HG02884 (cell line): ENCODE results near the gene GPR17.

ENCODE experiments used
- ATAC-seq: cut with Tn5 transposase; IDR thresholded peaks from one replicate; pipeline ENCODE4 v1.9.1; 2021; ENCODE audit warnings: mild to moderate bottlenecking, moderate library complexity; ENCODE audit not compliant: unreplicated experiment

GPR17 gene

GRCh38 chr2:127628767-127629614, 17.0 kb upstream of the GPR17 start:
- ATAC-seq: no peak

DNA sequence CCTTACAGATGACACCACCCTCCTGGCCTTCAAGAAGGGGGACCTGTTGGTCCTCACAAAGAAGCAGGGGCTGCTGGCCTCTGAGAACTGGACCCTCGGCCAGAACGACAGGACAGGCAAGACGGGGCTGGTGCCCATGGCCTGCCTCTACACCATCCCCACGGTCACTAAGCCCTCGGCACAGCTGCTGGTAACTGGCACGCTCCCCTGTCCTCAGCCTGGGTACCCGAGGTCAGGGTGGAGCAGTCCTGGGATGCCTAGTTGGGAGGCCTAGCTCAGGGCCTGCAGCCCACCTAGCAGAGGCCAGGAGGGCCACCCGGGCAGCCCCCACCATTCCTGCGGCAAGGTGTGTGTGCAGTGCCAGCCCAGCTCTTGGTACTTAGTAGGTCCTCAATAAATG, 16.3 kb upstream of the GPR17 start:
- no peak for ATAC-seq

DNA sequence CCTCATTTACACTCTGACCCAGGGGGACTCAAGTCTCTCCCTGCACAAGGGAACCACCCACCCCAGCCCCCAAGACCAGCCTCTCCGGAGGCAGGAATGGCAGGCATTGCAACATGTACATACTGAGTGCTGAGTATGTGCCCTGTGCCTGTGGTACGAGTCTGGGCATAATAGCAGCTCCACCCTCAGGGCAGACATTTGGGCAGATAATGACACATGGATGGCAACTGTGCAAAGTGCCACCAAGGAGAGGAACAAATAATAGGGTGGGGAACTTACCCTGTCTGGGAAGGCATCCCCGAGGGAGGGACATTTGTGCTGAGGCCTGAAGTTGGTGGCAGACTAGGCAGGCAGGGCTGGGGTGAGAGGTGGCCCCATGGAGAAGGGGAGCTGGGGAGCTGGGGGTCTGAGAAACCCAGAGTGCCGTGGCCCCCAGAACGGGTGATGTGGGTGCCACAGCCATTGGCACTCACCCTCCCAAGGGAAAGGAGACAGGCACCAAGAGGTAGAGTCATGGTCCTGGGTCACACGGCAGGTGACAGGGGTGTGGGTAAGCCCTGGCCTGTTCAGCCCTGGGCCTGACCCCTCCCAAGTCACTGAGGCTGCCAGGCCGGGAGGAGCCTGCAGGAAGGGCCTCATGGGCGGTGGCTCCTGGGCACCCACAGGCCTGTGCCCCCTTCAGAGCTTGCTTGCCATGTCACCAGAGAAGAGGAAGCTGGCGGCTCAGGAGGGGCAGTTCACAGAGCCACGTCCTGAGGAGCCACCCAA, 15.7 kb upstream of the GPR17 start:
- ATAC-seq: no peak

DNA sequence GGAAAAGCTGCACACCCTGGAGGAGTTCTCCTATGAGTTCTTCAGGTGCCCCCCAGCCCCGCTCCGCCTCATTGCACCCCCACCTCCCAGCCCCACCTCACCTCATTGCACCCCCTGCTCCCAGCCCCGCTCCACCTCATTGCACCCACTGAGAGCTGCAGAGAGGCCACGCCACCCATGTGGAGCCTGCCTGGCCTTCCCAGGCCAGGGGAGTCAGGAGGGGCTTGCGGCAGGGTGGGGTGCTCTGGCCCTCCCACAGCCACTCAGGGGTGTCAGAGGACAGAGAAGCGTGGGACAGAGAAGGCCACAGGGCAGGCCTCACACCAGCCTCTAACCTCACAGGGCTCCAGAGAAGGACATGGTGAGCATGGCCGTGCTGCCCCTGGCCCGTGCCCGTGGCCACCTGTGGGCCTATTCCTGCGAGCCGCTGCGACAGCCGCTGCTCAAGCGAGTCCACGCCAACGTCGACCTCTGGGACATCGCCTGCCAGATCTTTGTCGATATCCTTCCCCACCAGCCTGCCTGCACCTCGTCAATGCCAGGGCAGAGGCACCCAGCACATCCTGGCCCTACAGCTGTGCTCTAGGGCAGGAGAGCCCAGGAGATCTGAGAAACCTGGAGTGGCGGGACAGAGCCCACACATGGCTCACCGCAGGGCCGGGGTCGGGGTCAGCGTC, 15.0 kb upstream of the GPR17 start:
- ATAC-seq: no peak

DNA sequence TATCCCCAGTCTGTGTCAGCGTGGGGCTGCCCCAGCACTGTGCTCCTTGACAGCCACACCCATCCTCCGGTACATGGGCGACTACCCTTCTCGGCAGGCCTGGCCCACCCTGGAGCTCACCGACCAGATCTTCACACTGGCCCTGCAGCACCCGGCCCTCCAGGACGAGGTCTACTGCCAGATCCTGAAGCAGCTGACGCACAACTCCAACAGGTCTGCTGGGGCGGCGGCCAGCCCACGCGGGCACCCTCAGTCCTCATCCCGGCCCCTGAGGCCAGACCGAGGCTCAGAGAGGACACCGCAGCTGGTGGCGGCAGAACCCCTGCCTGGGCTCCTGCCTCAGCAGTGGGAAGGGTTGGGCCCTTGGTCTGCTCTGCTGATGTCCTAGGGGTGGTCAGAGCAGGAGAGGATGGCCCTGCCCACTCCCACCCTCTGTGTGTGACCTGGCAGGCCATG, 14.4 kb upstream of the GPR17 start:
- ATAC-seq: no peak

DNA sequence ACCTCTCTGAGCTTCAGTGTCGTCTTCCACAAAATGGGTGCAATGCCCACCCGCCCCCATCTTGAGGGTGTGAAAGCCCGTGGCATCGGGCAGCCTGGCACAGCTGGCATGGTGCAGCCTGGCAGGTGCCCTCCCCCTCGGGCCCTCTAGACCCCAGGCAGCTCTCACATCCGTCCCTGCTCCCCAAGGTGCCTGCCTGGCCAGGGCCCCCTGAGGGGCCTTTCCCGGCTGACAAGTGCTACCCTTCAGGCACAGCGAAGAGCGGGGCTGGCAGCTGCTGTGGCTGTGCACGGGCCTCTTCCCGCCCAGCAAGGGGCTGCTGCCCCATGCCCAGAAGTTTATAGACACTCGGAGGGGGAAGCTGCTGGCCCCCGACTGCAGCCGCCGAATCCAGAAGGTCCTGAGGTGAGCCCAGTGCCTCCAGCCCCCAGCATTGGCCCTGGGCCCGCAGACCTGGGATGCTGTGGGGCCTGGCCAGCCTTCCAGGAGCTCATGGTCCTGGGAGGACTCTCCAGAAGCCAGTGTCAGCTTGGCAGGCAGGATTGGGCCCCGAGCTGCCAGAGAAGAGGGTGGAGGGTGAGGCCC, 13.9 kb upstream of the GPR17 start:
- ATAC-seq: no peak

DNA sequence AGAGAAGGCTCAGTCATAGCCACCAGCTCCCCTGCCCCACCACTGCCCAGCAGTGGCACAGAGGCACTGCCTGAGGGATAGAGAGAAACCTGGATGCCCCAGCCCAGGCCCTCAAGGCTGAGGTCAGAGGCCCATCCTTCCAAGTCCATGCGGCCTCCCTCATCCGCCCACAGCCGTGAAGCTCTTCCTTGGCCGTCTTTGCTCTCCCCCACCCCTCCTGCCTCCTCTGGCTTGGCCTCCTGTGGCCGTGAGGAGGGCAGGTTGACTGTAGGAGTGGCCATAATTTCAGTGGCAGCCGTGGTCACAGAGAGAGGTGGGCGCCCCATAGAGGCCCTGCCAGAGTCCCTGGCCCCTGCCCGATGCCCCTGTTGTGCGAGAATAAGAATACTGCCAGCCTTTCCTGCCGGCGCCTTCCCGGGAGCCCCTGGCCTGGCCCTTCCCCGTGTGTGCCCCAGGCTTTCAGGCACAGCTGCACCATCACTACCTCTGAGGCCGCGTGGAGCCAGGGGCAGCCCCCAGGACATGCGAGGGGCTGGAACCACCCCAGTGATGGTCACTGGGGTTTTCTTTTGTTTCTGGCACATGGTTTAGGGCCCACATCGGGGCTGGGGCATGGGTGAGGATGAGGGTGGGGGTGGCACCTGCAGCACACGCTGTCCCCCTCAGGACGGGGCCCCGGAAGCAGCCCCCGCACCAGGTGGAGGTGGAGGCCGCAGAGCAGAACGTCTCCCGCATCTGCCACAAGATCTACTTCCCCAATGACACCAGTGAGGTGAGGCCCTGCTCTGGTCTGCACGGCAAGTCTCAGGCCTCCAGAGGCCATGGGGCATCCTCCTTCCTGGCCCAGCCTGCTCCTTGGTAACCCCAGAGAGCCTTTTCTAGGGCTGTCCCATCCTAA, 13.1 kb upstream of the GPR17 start:
- peak; percentile 50 for ATAC-seq

DNA sequence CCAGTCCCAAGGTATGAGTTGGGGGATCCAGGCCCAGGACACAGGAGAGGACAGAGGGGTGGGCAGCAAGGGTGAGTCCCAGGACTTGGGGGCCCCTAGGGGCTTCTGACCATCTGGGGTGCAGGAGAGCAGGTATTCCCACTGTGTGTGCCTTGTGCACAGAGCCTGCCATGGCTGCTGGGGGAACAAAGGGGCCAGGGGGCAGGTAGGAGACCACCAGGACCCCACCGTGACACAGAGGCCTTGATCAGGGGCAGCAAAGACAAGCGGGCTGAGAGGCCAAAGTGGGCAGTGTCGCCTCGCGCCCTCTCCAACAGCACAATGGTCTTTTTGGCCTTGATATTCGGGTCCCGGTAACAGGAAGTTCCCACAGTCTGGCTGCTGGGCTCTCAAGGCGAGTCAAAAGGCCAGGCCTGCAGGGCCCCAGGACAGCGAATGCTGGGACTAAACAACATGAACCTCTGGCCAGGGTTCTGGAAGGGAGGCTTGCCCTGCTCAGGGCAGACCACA, 12.3 kb upstream of the GPR17 start:
- no peak for ATAC-seq

GRCh38 chr2:127634066-127634617, 11.8 kb upstream of the GPR17 start:
- ATAC-seq: no peak

DNA sequence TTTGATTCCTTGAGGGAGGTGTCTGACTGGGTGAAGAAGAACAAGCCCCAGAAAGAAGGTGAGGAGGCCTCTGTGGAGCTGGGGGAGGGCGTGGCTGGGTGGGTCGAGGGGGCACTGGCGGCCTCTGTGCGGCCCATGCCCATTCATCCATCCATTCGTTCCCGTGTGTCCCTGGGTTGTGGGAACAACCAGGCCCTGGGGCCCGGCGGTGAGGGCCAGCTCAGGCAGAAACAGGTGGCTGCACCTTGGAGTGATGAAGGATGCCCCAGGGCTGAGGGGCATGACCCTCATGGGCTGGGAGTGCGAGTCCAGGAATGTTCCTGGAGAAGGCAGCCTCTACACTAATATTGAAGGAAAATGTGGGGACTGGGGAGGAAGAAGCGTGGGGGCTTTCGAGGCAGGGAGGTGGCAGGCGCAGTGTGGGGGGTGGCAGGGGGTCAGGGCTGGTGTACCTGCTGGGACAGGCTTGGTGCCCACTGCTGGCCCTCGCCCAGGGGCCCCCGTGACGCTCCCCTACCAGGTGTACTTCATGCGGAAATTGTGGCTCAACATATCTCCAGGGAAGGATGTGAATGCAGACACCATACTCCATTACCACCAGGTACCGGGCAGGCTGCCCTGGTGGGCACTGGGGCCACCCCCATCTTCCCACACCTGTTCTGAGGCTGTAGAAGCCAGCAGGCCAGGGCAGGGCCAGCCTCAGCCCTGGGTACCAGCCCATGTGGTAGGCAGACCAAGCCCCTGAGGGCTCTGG, 11.2 kb upstream of the GPR17 start:
- ATAC-seq: no peak

- ATAC-seq: no peak
Measured at GRCh38 chr2:127635380-127636237, 10.3 kb upstream of the GPR17 start.

DNA sequence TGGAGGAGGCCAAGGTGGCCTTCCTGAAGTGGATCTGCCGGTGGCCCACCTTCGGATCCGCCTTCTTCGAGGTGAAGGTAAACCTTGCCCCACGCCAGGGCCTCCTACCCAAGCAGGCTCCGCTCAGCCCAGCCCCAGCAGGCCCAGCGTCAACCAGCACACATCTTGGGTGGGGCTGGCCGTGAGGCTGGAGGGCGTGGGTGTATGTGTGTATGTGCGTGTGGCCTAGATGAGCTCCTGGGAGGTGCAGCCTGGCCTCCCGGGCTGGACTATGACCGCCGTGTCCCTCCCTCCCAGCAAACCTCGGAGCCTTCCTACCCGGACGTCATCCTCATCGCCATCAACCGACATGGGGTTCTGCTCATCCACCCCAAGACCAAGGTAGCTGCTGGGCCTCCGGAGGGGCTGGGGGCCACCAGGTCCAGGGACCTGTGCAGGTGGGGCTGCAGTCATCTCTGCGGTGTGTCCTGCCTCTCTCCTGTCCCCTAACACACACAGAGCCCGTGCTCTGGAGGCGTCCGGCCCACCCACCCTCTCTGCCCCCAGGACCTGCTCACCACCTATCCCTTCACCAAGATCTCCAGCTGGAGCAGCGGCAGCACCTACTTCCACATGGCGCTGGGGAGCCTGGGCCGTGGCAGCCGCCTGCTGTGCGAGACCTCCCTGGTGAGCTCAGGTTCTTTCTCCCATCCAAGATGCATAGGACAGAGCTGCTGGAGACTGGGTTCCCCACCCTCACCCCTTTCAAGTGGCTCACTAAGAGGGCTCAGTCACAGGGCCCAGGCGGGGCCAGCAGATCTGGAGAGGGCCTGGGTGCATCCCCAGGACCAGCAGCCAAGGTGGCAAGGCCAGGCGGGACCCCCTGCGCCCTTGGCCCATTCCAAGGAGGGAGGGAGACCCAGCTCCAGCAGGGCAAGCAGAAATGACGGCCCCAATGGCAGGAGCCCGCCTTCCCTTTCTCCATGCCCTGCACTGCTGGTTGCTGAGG, 9.4 kb upstream of the GPR17 start:
- ATAC-seq: no peak

- ATAC-seq: no peak
Measured at GRCh38 chr2:127637236-127637630, 8.7 kb upstream of the GPR17 start.

DNA sequence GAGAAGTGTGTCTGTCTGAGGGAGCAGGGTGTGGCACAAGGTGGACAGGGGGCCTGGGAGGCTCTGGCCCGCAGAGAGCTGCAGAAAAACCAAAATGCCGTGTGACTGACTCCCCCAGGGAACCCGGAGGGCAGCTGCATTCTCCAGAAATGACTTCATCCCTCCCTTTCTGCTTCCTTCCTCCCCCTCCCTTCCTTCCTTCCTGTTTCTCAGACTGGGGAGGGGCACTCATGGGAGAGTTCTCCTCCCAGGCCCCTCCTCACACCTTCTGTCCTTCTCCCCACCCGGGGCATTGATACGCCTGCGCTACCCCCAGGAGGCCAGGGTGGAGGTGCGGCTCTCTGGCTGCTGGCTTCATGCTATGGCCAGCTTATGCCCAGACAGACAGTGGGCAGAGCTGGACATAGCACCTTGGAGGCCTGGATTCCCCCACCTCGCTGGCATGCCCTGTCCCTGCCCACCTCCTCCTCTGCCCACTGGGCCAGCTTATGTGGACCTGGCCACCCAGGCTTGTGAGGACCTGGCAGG, 8.2 kb upstream of the GPR17 start:
- no peak for ATAC-seq

DNA sequence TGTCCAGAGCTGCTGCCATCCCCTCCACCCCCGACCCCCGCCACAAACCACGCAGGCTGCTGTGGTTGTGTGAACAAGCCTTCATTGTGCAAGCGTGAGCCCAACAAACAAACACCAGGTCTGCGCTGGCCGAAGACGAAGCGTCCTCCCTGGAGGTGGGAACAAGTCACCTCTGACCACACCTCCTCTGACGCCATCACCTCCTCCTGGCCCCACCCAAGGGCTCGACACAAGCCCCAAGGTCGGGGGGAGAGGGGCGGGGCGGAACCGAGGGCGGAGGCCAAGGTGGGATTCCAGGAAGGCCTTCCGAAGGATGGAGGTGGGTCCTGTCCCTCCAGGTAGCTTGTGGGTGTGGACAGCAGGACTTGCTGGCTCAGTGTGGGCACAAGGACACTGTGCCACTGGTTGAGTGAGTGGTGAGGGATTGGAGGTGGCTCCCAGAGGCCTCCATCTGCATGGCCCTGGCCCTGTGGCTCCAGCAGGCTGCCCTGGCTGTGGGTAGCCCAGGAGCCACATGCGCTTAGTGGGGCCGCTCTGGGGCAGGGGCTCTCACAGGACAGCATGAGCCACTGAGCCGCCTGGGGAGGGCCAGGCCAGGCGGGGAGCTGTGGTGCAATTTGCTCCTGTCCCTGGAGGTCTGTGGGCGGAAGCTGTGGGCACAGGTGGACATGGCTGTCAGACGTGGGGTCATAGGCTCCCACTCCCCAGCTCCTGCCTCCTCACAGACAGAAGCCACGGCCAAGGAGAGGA, 7.4 kb upstream of the GPR17 start:
- no peak for ATAC-seq

DNA sequence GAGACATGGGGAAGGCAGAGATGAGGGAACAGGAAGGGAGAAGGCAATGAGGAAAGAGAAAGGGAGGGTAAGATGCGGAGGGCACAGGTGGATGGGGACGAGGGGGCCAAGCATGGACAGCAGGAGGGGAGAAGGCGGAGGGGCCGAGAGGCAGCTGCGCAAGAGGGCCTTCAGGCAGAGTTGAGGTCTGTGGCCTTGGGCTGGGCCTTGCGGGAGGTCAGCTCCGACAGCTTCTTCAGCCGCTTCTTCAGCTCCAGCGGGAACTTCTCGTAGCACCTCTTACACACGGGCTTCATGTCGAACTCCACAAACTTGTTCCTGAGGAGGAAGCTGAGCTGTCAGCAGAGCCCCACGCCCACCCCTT, 6.9 kb upstream of the GPR17 start:
- ATAC-seq: no peak
